ENCODE results near the gene OR2V1. TPM values are rescaled to one million over a fixed set of nuclear protein-coding genes. Genes with fewer than 3 reads are reported as not detected.

The OR2V1 gene
- polyA plus RNA-seq, 1 donor (not counting 4 experiments of a cell fraction or from before 2014, with no cell fraction given) = not detected

- no peak overlapping the region for H3K9ac ChIP-seq (ENCODE audit: control insufficient read depth, extremely low read depth, insufficient read depth, low read length)
- FAIRE-seq = no peak
- no peaks in the 10 kb centered on the region for H3K9me1 ChIP-seq (ENCODE audit: control insufficient read depth, extremely low read depth, insufficient read depth, low read length)
- H3K27me3 ChIP-seq (ENCODE audit: control insufficient read depth, extremely low read depth, insufficient read depth, low read length) = peaks cover 9% of the 10 kb centered on the region
- no peaks in the 10 kb centered on the region for H3K9me3 ChIP-seq (ENCODE audit: control insufficient read depth, low read depth, low read length)
- no peak overlapping the region for H3K4me3 ChIP-seq (ENCODE audit: control insufficient read depth in 2 of 3, extremely low read depth in 1 of 3, insufficient read depth in 2 of 3, low read depth in 1 of 3, low read length in 3 of 3)
- dilution Hi-C loops (cut with MboI; ENCODE audit: extremely low pct_ligation_motif_present, low sequenced_read_pairs) = no loop called here
- H3K27ac ChIP-seq (ENCODE audit: control insufficient read depth, insufficient read depth, low read length) = no peak overlapping the region
- H2AFZ ChIP-seq (ENCODE audit: control insufficient read depth, low read length) = no peak overlapping the region
- no peak overlapping the region for H3K4me2 ChIP-seq (ENCODE audit: control insufficient read depth, extremely low read depth, insufficient read depth, low read depth, low read length)
- no peak for DNase-seq (ENCODE audit: low read depth, low spot score)
- no peaks in the 10 kb centered on the region for H3K36me3 ChIP-seq (ENCODE audit: control insufficient read depth in 2 of 2, extremely low read depth in 1 of 2, insufficient read depth in 2 of 2, low read length in 2 of 2)
- H3K4me1 ChIP-seq (ENCODE audit: control insufficient read depth, extremely low read depth, insufficient read depth, low read length) = no peaks in the 10 kb centered on the region
- no peaks in the 10 kb centered on the region for H4K20me1 ChIP-seq (ENCODE audit: control insufficient read depth, extremely low read depth, insufficient read depth, low read length)
- H3K79me2 ChIP-seq (ENCODE audit: control insufficient read depth, insufficient read depth, low read length) = no peaks in the 10 kb centered on the region
- no peak for TF ChIP-seq CTCF (optimal IDR thresholded peaks at IDR 0.05 in 1 of 3, IDR thresholded peaks at IDR 0.05 in 1 of 3, conservative IDR thresholded peaks at IDR 0.05 in 1 of 3; ENCODE audit: extremely low read depth in 1 of 3, insufficient read depth in 2 of 3, low read length in 3 of 3)
- no peak for TF ChIP-seq EZH2 (IDR thresholded peaks at IDR 0.05; ENCODE audit: low read length)
Observed at GRCh38 chr5:181108578-181109165, 22.3 kb downstream of the OR2V1 start.

GRCh38 chr5:181107699-181108098 is 23.3 kb downstream of the OR2V1 start:
- H3K9ac ChIP-seq (ENCODE audit: control insufficient read depth, extremely low read depth, insufficient read depth, low read length) = no peak overlapping the region
- no peak overlapping the region for H2AFZ ChIP-seq (ENCODE audit: control insufficient read depth, low read length)
- no peak overlapping the region for H3K4me3 ChIP-seq (ENCODE audit: control insufficient read depth in 2 of 3, extremely low read depth in 1 of 3, insufficient read depth in 2 of 3, low read depth in 1 of 3, low read length in 3 of 3)
- TF ChIP-seq CTCF (optimal IDR thresholded peaks at IDR 0.05 in 1 of 3, IDR thresholded peaks at IDR 0.05 in 1 of 3, conservative IDR thresholded peaks at IDR 0.05 in 1 of 3; ENCODE audit: extremely low read depth in 1 of 3, insufficient read depth in 2 of 3, low read length in 3 of 3) (no peak), EZH2 (IDR thresholded peaks at IDR 0.05; ENCODE audit: low read length) (no peak)
- no peak for FAIRE-seq
- H3K36me3 ChIP-seq (ENCODE audit: control insufficient read depth in 2 of 2, extremely low read depth in 1 of 2, insufficient read depth in 2 of 2, low read length in 2 of 2) = no peaks in the 10 kb centered on the region
- dilution Hi-C loops (cut with MboI; ENCODE audit: extremely low pct_ligation_motif_present, low sequenced_read_pairs) = no loop called here
- no peaks in the 10 kb centered on the region for H4K20me1 ChIP-seq (ENCODE audit: control insufficient read depth, extremely low read depth, insufficient read depth, low read length)
- no peaks in the 10 kb centered on the region for H3K9me3 ChIP-seq (ENCODE audit: control insufficient read depth, low read depth, low read length)
- no peaks in the 10 kb centered on the region for H3K79me2 ChIP-seq (ENCODE audit: control insufficient read depth, insufficient read depth, low read length)
- H3K9me1 ChIP-seq (ENCODE audit: control insufficient read depth, extremely low read depth, insufficient read depth, low read length) = no peaks in the 10 kb centered on the region
- H3K4me2 ChIP-seq (ENCODE audit: control insufficient read depth, extremely low read depth, insufficient read depth, low read depth, low read length) = no peak overlapping the region
- H3K4me1 ChIP-seq (ENCODE audit: control insufficient read depth, extremely low read depth, insufficient read depth, low read length) = no peaks in the 10 kb centered on the region
- no peak for DNase-seq (ENCODE audit: low read depth, low spot score)
- H3K27me3 ChIP-seq (ENCODE audit: control insufficient read depth, extremely low read depth, insufficient read depth, low read length) = peaks cover 8% of the 10 kb centered on the region
- no peak overlapping the region for H3K27ac ChIP-seq (ENCODE audit: control insufficient read depth, insufficient read depth, low read length)

Measured in keratinocyte (primary cell).